Stimulated activated CD8-positive, alpha-beta memory T cell treated with anti-CD3 and anti-CD28 coated beads, Interleukin-4, amount 100 ng/mL, for 48 hours (primary cell): Measurements from ENCODE around the gene SIN3A.

Experiments used
- DNase-seq: peaks from one replicate; pipeline ENCODE4 v3.0.0-alpha.2; 2020

Gene SIN3A

GRCh38 chr15:75369897-75370581 lies 81.5 kb downstream of the SIN3A start:
- DNase-seq, result no peak

DNA sequence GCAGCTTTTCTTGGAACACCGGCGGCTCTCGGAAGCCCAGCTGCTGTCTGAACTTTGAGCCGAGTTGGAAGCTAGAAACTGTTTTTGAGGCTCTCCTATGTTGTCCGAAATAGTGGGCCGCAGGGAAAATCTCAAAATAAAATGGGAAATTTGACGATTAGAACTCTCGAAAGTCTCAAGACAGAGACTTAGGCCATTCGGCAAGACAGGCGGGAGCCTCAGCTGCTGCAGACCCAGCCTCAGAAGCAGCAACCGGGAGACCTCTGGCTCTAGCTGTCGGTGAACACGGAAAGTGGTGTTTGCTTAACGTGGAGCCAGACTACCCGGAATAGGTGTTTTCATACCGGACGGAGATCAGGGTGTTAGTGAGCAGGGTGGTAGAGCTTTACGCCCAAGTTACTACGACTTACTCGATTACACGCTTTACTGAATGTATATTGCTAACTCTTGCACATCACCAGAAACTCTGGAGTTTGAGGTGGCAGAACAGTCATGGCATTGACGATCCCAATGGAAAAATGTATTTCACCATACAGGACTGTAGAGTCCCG lies 82.7 kb downstream of the SIN3A start:
- no peak for DNase-seq

- DNase-seq, result peak; percentile 97
Observed at GRCh38 chr15:75367913-75368688, 83.4 kb downstream of the SIN3A start, which contains the start of gene MAN2C1. Gene MAN2C1, minus strand, starts transcription at chr15:75368607. Its CDS starts 24 bp downstream, at chr15:75368583.

- no peak for DNase-seq
Observed at GRCh38 chr15:75367406-75367912, 84.0 kb downstream of the SIN3A start.

DNA sequence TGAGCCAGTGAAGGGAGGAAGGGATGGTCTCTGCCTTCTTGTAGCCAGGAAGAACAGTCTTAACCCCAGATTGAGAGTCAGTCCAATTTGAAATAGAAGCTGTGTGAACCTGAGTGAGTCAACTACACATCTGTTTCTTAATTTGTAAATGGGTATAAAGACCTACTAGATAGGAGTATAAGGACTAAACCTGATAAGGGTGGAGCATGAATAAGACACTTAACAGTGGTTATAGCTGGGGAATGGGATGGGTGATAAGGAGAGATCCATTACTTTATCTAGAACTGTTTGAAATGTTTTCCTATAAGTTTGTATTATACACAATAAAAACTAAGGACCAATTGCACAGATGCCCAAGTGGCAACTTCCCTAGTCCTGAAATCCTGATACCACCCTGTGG lies 84.5 kb downstream of the SIN3A start:
- no peak for DNase-seq

DNA sequence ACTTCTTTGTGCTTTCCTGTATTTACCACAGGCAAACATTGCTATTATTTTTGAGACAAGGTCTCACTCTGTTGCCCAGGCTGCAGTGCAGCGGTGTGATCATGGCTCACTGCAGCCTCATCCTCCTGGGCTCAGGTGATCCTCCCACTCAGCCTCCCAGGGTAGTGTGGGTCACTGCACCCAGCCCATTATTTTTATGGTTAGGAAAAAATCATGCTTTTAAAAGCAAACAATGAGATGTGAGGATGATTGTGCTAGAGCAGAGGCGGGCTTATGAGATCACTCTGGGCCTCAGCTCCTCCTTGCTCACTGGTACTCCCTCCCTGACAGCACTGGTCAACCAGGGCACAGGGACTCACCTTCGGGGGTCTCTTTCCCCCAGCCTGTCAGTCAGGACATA lies 85.3 kb downstream of the SIN3A start:
- no peak for DNase-seq

- no peak for DNase-seq
Observed at GRCh38 chr15:75364881-75365280, 86.6 kb downstream of the SIN3A start.

GRCh38 chr15:75363786-75364185 lies 87.7 kb downstream of the SIN3A start:
- DNase-seq, result no peak

- DNase-seq, result no peak
Observed at GRCh38 chr15:75362642-75363249, 88.7 kb downstream of the SIN3A start.

DNA sequence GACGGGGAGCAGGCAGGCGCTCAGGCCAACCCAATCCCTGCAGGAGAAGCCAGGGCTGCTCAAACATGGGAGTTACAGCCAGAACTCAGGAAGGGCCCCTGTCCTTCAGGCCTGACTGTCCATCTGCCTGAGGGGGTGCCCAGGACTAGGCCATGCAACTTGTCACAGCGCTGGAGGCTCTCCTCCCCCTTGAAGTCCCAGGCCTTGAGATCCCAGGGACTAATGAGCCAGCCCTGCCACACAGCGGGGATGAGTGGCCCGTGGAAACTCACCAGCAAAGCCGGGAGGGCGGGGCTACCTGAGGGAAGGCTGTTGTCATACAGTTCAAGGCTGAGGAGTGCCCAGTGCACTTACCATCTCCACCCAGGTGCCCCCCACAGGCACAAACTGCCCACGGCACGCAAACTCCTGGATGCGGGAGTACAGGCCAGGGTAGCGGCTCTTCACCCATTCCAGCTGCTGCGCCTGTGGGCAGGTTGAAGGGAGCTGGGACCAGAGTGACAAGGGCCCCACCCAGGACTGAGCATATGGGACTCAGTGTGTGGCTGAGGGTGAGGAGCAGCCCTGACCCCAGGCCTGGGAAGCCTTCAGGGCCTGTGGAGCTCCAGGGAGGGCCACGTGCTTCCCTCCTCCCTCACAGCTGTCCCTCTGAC lies 89.4 kb downstream of the SIN3A start:
- DNase-seq, result no peak

GRCh38 chr15:75361361-75361988 lies 90.0 kb downstream of the SIN3A start:
- DNase-seq, result no peak

- no peak for DNase-seq
Observed at GRCh38 chr15:75360856-75361255, 90.6 kb downstream of the SIN3A start.

GRCh38 chr15:75360391-75360790 lies 91.1 kb downstream of the SIN3A start:
- no peak for DNase-seq

- DNase-seq, result no peak
Observed at GRCh38 chr15:75359537-75360250, 91.8 kb downstream of the SIN3A start.

DNA sequence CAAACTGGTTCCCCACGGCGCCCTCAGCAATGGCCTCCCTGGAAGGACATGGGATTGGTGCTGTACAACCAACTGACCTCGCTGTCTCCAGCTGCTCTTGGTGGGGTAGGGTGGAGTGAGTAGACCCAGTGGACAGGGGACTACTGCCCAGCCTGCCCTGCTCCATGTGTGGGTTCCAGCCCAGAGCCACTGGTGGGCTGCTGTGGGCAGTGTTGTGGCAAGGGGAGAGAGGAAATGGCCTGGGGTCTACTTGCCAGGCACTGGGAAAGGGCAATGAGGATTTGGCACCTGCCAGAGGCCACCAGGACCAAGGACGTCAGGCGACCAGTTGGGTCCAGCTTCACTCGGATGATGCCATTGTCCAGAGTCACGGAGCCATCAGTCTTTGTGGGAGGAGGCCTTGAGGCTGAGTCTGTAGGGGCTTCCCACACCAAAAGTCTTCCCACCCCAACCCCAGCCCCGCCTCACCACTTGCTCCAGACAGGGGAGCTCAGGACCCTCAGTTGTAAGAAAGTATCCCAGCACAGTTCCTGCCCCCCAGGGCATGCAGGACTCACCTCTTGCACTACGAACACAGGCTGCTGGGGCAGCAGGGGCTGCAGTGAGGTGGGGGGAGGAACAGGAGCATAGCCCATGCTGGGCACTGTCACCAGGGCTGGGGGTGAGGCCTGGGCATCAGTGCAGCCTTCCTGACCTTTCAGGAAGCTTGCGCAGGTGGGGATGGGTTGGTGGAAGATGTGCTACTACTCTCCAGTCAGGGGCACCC lies 92.5 kb downstream of the SIN3A start:
- no peak for DNase-seq

GRCh38 chr15:75357976-75358673 lies 93.4 kb downstream of the SIN3A start:
- no peak for DNase-seq

DNA sequence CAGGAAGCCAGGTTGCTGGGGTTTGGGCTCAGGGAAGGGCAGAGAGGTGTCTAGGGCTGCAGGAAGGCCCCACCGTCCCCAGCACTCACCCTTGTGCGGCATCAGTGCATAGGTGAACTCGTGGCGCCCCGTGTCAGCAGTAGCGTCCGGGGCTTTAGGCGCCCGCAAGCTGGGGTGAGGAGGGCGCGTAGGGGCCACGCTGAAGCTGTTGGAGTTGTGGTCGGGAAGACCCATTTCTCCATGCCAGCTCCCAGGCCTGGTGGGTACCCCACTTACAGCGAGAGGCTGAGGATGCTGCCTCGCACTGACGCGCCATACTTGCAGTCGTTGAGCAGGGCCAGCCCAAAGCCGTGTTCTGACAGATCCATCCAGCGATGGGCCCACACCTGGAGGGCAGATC lies 95.0 kb downstream of the SIN3A start:
- no peak for DNase-seq

DNA sequence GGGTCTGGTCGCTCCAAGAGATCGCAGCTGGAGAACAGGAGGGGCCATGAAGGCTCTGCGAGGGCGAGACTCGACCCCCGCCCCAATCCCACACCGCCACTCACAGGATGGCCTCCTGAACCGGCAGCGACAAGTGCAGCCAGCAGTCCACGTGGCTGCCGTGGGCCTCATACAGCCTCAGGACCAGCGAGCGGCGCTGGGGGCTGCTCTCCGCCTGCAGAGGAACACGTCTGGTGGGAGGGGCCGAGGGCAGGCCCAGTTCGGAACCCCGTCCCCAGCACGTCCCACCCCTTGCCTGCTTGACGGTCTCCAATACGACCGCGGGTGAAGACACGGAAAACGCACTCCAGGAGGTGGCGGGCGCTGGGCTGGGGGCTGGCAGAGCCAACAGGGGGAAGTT lies 95.5 kb downstream of the SIN3A start:
- DNase-seq, result no peak

DNA sequence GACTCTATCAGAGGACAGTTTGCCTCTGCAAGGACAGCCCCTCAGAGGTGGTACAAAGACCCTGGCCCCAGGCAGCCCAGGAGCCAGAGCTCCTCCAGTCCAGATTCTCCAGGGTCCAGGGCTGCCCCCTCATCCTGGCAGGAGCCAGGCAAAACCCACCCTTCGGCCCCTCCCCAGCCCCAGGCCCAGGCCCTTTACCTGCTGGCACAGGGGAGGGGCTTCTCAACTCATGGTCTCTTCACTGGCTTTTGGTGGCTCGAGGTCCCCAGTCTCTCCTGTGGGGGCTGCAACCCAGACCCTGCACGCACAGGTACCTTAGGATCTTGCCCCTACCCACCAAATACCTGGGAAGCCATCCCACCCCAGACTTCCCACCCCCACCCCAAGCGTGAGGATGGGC lies 96.1 kb downstream of the SIN3A start:
- DNase-seq, result no peak

DNA sequence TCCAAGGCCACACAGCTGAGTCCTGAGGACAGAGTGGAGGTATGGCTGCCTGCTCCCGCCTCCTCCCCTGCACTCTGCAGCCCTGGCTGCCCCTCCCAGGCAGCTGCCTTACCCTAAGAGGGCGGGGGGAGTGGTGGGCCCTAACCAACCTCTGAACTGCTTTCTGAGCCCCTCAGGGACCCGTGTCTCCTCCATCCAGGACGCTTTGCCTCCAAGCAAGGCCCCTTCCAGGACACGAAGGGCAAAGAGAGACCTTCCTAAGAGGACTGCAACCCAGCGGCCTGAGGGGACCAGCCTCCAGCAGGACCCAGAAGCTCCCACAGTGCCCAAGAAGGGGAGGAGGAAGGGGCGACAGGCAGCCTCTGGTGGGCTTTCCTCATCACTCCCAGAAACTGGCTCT lies 97.0 kb downstream of the SIN3A start:
- no peak for DNase-seq
